Left lung (tissue), 10 donors: ENCODE measurements around the gene GRIA3. TPM values are rescaled to one million over a fixed set of nuclear protein-coding genes. Genes with fewer than 3 reads are reported as not detected.
A peak's percentile ranks its signal among the peaks of the same experiment; 100 is the strongest.
"Not testable (repeated sequence)": the region's sequence is repeated elsewhere in the genome, so short reads cannot be mapped to it uniquely, and the experiment has no call there.

Experiments used
- ATAC-seq: fragments of 200-7000 bp; cut with Tn5 transposase; one replicate; pipeline ENCODE4 v1.9.1; 2020; ENCODE audit warnings: moderate library complexity
- DNase-seq, 4 donors: peaks; one replicate each; pipeline ENCODE4 v3.0.0-alpha.2; 2013 to 2020
- H3K27ac ChIP-seq, 2 donors: fragments of 200-600 bp; sonication (generic) in 1 of 2; one replicate each; pipeline versions ENCODE4 v1.5.0 to v1.8.0; 2020 to 2021
- H3K27me3 ChIP-seq, 2 donors: fragments of 200-600 bp; sonication (generic) in 1 of 2; one replicate each; pipeline versions ENCODE4 v1.5.0 to v1.8.0; 2020 to 2021
- H3K36me3 ChIP-seq, 2 donors: fragments of 200-600 bp; sonication (generic) in 1 of 2; one replicate each; pipeline versions ENCODE4 v1.5.0 to v1.8.0; 2020 to 2021
- H3K4me1 ChIP-seq, 2 donors: fragments of 200-600 bp; one replicate each; pipeline ENCODE4 v1.8.0; 2021
- H3K4me3 ChIP-seq, 2 donors: fragments of 200-600 bp; sonication (generic) in 1 of 2; one replicate each; pipeline versions ENCODE4 v1.5.0 to v1.8.0; 2020 to 2021; ENCODE audit warnings: mild to moderate bottlenecking in 1 of 2
- H3K9me3 ChIP-seq, 2 donors: fragments of 200-600 bp; sonication (generic) in 1 of 2; one replicate each; pipeline versions ENCODE4 v1.5.0 to v1.8.0; 2020 to 2021
- CTCF ChIP-seq, 2 donors: fragments of 200-600 bp; sonication (generic) in 1 of 2; IDR thresholded peaks; one replicate each; pipeline versions ENCODE4 v1.5.0 to v1.8.0; 2021; ENCODE audit warnings: antibody characterized with exemption in 2 of 2
- intact Hi-C, 2 donors: fragments of 100-400 bp; cut with DNase I; formaldehyde crosslinking; loops; one replicate each; pipeline versions ENCODE4 v1.11.2 to v1.14.2; 2022
- polyA plus RNA-seq, 6 donors: library from polyadenylated mRNA; unstranded; fragments of 120-200 nt; gene quantifications; one replicate each; pipeline ENCODE4 v1.2.1, GENCODE V29; 2013; ENCODE audit not compliant: insufficient read length in 6 of 6
- total RNA-seq, 2 donors: library from RNA; stranded (reverse); fragmentation: NEBNext Ultra II Directional; extraction: Animal tissue kit (Norgen Biotek cat#: 25700); gene quantifications; one replicate each; pipeline ENCODE4 v1.2.1, GENCODE V29; 2021
- donor health status: DM: no; HTN: yes; CAD: no.
- donor health status: DM: no; HTN: no; CAD: no.

The GRIA3 gene
- total and polyA plus RNA-seq, 8 donors, result 0.35 to 2.3 (median 0.68) TPM

- H3K9me3 ChIP-seq, result no peaks in the 10 kb centered on the region
- H3K4me1 ChIP-seq, result no peaks in the 10 kb centered on the region
- no peak overlapping the region for H3K27ac ChIP-seq
- intact Hi-C loops, result no loop called here
- H3K27me3 ChIP-seq, result no peaks in the 10 kb centered on the region
- no peak overlapping the region for H3K4me3 ChIP-seq
- TF ChIP-seq CTCF (IDR thresholded peaks at IDR 0.05), result no peak
- DNase-seq, result peak in 1 of 4 donors; percentile 31
- H3K36me3 ChIP-seq, result no peaks in the 10 kb centered on the region
- peak; percentile 68 for ATAC-seq
Observed at GRCh38 chrX:123425904-123426303, 241.8 kb downstream of the GRIA3 start.

- Histone ChIP-seq H3K27me3 (no peaks in the 10 kb centered on the region), H3K4me1 (no peaks in the 10 kb centered on the region), H3K4me3 (no peak overlapping the region), H3K9me3 (no peaks in the 10 kb centered on the region), H3K36me3 (no peaks in the 10 kb centered on the region), H3K27ac (no peak overlapping the region)
- TF ChIP-seq CTCF (IDR thresholded peaks at IDR 0.05), result no peak
- ATAC-seq, result peak; percentile 65
- DNase-seq, result peak in 1 of 4 donors; percentile 46
- intact Hi-C loops, result no loop called here
Observed at GRCh38 chrX:123432361-123433150, 248.5 kb downstream of the GRIA3 start.

- peak in 1 of 4 donors; percentile 29 for DNase-seq
Observed at GRCh38 chrX:123436512-123437136, 252.5 kb downstream of the GRIA3 start.

GRCh38 chrX:123439926-123440325 lies 255.8 kb downstream of the GRIA3 start:
- H3K9me3 ChIP-seq, H3K27me3 ChIP-seq, intact Hi-C loops, H3K36me3 ChIP-seq, H3K27ac ChIP-seq, DNase-seq, H3K4me3 ChIP-seq, ATAC-seq, H3K4me1 ChIP-seq: not testable (repeated sequence)

More at GRCh38 chrX:123436512-123437136, 252.5 kb downstream of the GRIA3 start:
- Histone ChIP-seq H3K36me3 (no peaks in the 10 kb centered on the region), H3K9me3 (no peaks in the 10 kb centered on the region), H3K27me3 (no peaks in the 10 kb centered on the region), H3K27ac (no peak overlapping the region), H3K4me3 (no peak overlapping the region), H3K4me1 (no peaks in the 10 kb centered on the region)
- TF ChIP-seq CTCF (IDR thresholded peaks at IDR 0.05), result no peak
- ATAC-seq, result no peak
- intact Hi-C loops, result no loop called here

- no peak overlapping the region for H3K4me3 ChIP-seq
- DNase-seq (peak in 2 of 4 donors; percentile 26 to 40), ATAC-seq (no peak)
- no peaks in the 10 kb centered on the region for H3K27me3 ChIP-seq
- no peak overlapping the region for H3K27ac ChIP-seq
- intact Hi-C loops, result no loop called here
- H3K4me1 ChIP-seq, result no peaks in the 10 kb centered on the region
- no peaks in the 10 kb centered on the region for H3K9me3 ChIP-seq
- H3K36me3 ChIP-seq, result no peaks in the 10 kb centered on the region
- no peak for TF ChIP-seq CTCF (IDR thresholded peaks at IDR 0.05)
Observed at GRCh38 chrX:123442764-123443163, 258.7 kb downstream of the GRIA3 start.
